Fibroblast of skin of left biceps (primary cell): ENCODE measurements around the gene PKD1L1.
"Not testable (repeated sequence)": the region's sequence is repeated elsewhere in the genome, so short reads cannot be mapped to it uniquely, and the experiment has no call there.

Experiments
- DNase-seq, 2 experiments: peaks; one replicate each; pipeline ENCODE4 v3.0.0-alpha.2; 2013; ENCODE audit warnings: low read depth in 2 of 2

Gene PKD1L1

GRCh38 chr7:47937711-47938573, 10.3 kb downstream of the PKD1L1 start:
- no peak for DNase-seq

GRCh38 chr7:47937065-47937687, 11.1 kb downstream of the PKD1L1 start:
- no peak for DNase-seq

GRCh38 chr7:47936323-47936722, 11.9 kb downstream of the PKD1L1 start:
- no peak for DNase-seq

- DNase-seq, result no peak
Observed at GRCh38 chr7:47935336-47935735, 12.9 kb downstream of the PKD1L1 start.

- no peak for DNase-seq
Observed at GRCh38 chr7:47934831-47935230, 13.4 kb downstream of the PKD1L1 start.

GRCh38 chr7:47933215-47933614, 15.1 kb downstream of the PKD1L1 start:
- no peak for DNase-seq

- DNase-seq, result no peak
Observed at GRCh38 chr7:47932466-47933037, 15.7 kb downstream of the PKD1L1 start.

- DNase-seq, result no peak
Observed at GRCh38 chr7:47932016-47932415, 16.2 kb downstream of the PKD1L1 start.

- no peak for DNase-seq
Observed at GRCh38 chr7:47931005-47932004, 17.0 kb downstream of the PKD1L1 start.

- DNase-seq, result no peak
Observed at GRCh38 chr7:47924266-47924665, 24.0 kb downstream of the PKD1L1 start.

- DNase-seq, result not testable (repeated sequence)
Observed at GRCh38 chr7:47923081-47923875, 25.0 kb downstream of the PKD1L1 start.

GRCh38 chr7:47916514-47916913, 31.8 kb downstream of the PKD1L1 start:
- DNase-seq, result not testable (repeated sequence)

GRCh38 chr7:47915616-47915976, 32.7 kb downstream of the PKD1L1 start:
- DNase-seq, result no peak

- peak; percentile 31 to 38 for DNase-seq
Observed at GRCh38 chr7:47914717-47915615, 33.3 kb downstream of the PKD1L1 start.

- no peak for DNase-seq
Observed at GRCh38 chr7:47912332-47912731, 35.9 kb downstream of the PKD1L1 start.

- no peak for DNase-seq
Observed at GRCh38 chr7:47908720-47909119, 39.5 kb downstream of the PKD1L1 start.

- no peak for DNase-seq
Observed at GRCh38 chr7:47907981-47908616, 40.2 kb downstream of the PKD1L1 start.

GRCh38 chr7:47906883-47907282, 41.4 kb downstream of the PKD1L1 start:
- no peak for DNase-seq
